ENCODE measurements around the gene PUS1. TPM values are rescaled to one million over a fixed set of nuclear protein-coding genes. Genes with fewer than 3 reads are reported as not detected.

Gene PUS1
- total RNA-seq, 1 donor from 2014 or later, result 22.9 TPM

DNA sequence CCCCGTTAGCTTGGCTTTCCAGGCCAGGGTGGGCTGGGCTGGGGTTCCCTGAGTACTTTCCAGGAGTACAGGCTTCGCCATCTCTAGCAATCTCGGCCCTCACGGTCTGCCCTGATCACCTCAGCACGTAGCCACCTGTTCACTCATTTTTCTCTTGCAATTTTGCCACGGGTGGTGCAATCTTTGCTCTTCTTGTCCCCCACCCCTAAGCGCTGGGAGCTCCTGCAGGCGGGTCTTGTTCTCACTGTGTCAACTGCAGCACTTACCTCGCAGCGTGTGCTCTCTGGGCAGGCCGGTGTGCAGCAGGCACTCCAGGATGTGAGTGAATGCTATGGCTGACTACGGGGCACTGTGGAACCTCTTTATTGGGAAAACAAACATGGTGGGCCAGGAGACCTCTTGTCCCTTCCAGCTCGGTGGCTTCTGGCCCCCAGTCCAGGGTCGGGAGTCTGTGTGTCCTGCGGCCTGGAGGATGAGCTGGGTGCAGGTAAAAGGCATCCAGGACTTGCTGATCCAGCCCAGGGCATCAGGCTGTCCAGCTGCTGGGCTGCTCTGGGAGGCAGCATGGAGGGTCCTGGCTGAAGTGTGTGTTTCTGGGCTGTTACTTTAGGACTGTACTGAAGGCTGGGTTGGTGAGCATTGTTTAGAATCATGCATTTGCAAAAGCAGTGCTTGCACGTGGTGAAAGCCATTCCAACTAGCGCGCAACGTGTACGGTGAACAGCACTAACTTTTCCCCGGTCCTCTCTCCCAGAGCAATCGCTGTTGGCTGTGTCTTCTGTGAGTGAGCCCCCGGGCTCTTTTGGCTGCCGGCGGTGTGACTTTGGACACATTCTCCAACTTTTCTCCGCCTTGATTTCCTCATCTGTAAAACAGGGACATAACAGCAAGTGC, 36.1 kb upstream of the PUS1 start:
- TF ChIP-seq, protein P1, sequence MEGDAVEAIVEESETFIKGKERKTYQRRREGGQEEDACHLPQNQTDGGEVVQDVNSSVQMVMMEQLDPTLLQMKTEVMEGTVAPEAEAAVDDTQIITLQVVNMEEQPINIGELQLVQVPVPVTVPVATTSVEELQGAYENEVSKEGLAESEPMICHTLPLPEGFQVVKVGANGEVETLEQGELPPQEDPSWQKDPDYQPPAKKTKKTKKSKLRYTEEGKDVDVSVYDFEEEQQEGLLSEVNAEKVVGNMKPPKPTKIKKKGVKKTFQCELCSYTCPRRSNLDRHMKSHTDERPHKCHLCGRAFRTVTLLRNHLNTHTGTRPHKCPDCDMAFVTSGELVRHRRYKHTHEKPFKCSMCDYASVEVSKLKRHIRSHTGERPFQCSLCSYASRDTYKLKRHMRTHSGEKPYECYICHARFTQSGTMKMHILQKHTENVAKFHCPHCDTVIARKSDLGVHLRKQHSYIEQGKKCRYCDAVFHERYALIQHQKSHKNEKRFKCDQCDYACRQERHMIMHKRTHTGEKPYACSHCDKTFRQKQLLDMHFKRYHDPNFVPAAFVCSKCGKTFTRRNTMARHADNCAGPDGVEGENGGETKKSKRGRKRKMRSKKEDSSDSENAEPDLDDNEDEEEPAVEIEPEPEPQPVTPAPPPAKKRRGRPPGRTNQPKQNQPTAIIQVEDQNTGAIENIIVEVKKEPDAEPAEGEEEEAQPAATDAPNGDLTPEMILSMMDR (IDR thresholded peaks at IDR 0.05; ENCODE audit: insufficient read depth, low read length, severe bottlenecking), result no peak
- no peak overlapping the region for H3K4me3 ChIP-seq (ENCODE audit: low read depth, low read length)
- H3K27me3 ChIP-seq (ENCODE audit: control insufficient read depth, insufficient read depth, low read length), result no peaks in the 10 kb centered on the region
- no peak for DNase-seq (ENCODE audit: low read depth)
- FAIRE-seq, result no peak
- peaks cover 5% of the 10 kb centered on the region for H3K36me3 ChIP-seq (ENCODE audit: control insufficient read depth, insufficient read depth, low read length)

DNA sequence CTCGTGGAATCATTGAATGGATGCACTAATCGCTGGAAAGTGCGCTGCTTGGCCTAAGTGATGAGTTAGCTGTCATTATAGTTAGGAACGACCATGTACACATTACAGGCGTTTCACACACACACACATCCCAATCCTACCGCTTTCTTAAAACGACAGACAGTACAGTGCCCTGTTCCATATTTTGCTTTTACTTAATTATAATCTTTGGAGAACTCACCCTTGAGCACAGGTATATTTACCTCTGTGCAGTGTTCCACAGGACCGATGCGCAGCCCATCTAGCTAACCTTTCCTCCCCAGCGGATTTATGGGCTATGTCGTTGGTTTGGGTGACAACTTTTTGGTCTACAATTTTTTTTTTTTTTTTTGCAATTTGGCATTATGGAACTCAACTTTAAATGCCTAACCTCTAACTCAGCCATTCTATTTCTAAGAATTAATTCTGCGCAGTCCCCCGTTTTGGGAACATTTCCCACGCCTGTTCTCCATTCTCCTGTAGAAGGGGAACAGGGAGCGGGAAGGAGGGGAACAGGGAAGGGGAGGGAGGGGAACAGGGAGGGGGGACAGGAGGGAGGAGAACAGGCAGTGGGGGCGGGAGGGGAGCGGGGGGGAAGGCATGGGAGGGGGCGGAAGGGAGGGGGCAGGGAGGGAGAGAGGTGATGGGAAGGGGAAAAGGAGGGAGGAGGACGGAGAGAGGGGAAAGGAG, 35.3 kb upstream of the PUS1 start:
- no peak for FAIRE-seq
- peaks cover 5% of the 10 kb centered on the region for H3K36me3 ChIP-seq (ENCODE audit: control insufficient read depth, insufficient read depth, low read length)
- no peak for DNase-seq (ENCODE audit: low read depth)
- peak overlapping the region; percentile 61 for H3K4me3 ChIP-seq (ENCODE audit: low read depth, low read length)
- H3K27me3 ChIP-seq (ENCODE audit: control insufficient read depth, insufficient read depth, low read length), result no peaks in the 10 kb centered on the region
- TF ChIP-seq, protein P1 (IDR thresholded peaks at IDR 0.05; ENCODE audit: insufficient read depth, low read length, severe bottlenecking), result no peak

GRCh38 chr12:131894313-131894860, 34.7 kb upstream of the PUS1 start, which contains the start of gene ULK1:
Gene ULK1, plus strand, starts transcription at chr12:131894622. Its CDS starts 380 bp downstream, at chr12:131895002.
- Histone ChIP-seq H3K4me3 (ENCODE audit: low read depth, low read length) (peak within 1 kb of the TSS; percentile 61), H3K36me3 (ENCODE audit: control insufficient read depth, insufficient read depth, low read length) (peaks cover 5% of the 10 kb centered on the region), H3K27me3 (ENCODE audit: control insufficient read depth, insufficient read depth, low read length) (no peaks in the 10 kb centered on the region)
- DNase-seq (ENCODE audit: low read depth), result peak; percentile 60
- TF ChIP-seq, protein P1 (IDR thresholded peaks at IDR 0.05; ENCODE audit: insufficient read depth, low read length, severe bottlenecking), result no peak
- FAIRE-seq, result no peak

DNA sequence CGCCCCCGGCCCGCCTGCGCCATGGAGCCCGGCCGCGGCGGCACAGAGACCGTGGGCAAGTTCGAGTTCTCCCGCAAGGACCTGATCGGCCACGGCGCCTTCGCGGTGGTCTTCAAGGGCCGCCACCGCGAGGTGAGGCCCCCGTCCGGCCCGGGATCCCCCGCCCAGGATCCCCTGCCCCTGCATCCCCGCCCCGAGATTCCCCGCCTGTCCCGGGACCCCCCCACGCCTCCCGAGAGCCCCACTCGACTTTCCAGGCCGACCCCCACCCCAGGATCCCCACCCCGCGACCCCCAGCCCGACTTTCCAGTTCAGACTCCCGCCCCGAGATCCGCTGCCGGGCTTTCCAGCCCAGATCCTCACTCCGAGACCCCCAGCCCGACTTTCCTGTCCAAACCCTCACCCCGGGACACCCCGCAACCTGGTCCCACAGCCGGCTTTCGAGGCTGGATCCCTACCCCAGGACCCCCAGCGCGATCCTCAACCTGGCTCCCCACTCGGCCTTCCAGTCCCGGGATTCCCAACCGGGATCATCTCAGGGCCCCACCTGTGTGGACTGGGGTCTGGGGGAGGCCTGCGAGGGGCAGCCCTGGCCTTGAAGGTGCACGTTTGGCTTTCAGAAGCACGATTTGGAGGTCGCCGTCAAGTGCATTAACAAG, 34.0 kb upstream of the PUS1 start:
- FAIRE-seq (no peak), DNase-seq (ENCODE audit: low read depth) (no peak)
- Histone ChIP-seq H3K36me3 (ENCODE audit: control insufficient read depth, insufficient read depth, low read length) (peaks cover 7% of the 10 kb centered on the region), H3K27me3 (ENCODE audit: control insufficient read depth, insufficient read depth, low read length) (no peaks in the 10 kb centered on the region), H3K4me3 (ENCODE audit: low read depth, low read length) (peak overlapping the region; percentile 61)
- TF ChIP-seq, protein P1 (IDR thresholded peaks at IDR 0.05; ENCODE audit: insufficient read depth, low read length, severe bottlenecking), result no peak

DNA sequence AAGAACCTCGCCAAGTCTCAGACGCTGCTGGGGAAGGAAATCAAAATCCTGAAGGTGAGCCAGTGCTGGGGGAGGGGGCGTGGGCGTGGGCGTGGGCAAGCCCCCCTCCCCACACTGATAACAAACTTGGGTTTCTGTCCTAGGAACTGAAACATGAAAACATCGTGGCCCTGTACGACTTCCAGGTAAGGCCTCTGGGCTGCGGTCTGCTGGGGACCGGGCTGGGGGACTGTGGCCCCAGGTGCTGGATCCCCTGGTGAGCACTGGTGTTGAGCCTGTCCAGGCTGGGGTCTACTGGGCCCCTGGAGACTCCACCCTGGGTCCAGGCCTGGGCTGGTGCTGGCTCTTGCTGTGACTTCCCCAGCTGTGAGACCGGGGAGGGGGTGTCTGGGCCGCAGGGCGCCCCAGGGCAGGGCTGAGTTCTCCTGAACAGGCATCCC, 33.4 kb upstream of the PUS1 start:
- Histone ChIP-seq H3K27me3 (ENCODE audit: control insufficient read depth, insufficient read depth, low read length) (no peaks in the 10 kb centered on the region), H3K36me3 (ENCODE audit: control insufficient read depth, insufficient read depth, low read length) (peaks cover 7% of the 10 kb centered on the region), H3K4me3 (ENCODE audit: low read depth, low read length) (peak overlapping the region; percentile 61)
- TF ChIP-seq, protein P1 (IDR thresholded peaks at IDR 0.05; ENCODE audit: insufficient read depth, low read length, severe bottlenecking), result no peak
- FAIRE-seq (no peak), DNase-seq (ENCODE audit: low read depth) (no peak)
